ENCODE measurements around the gene FBLN5.
A peak's percentile ranks its signal among the peaks of the same experiment; 100 is the strongest.

The FBLN5 gene

DNA sequence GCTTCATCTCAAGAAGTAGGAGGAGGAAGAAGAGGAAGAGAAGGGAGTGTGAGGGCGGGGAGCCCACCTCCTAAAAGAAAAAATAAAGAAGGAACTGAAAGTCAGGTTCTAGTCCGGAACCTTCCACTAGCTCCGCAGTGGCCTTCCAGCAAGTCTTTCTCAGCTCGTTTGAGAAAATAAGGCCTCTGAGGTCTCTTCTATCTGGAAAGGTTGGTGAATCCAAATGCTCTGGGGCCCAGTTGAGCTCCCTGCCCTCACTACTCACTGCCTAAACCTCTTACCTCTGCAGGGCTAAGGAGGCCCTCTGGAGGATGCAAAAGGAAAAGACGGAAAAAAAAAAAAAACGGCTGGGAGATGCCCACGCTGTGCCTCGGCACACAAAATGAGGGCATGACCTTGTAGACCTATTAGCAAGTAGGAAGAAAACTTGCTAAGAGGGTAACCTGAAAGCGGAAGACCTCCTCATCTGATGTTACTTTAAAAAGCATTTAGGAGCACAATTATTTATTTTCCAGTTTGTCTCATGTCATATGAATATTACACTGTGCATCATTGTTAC, 35.9 kb downstream of the FBLN5 start:
- TF ChIP-seq, protein P1, sequence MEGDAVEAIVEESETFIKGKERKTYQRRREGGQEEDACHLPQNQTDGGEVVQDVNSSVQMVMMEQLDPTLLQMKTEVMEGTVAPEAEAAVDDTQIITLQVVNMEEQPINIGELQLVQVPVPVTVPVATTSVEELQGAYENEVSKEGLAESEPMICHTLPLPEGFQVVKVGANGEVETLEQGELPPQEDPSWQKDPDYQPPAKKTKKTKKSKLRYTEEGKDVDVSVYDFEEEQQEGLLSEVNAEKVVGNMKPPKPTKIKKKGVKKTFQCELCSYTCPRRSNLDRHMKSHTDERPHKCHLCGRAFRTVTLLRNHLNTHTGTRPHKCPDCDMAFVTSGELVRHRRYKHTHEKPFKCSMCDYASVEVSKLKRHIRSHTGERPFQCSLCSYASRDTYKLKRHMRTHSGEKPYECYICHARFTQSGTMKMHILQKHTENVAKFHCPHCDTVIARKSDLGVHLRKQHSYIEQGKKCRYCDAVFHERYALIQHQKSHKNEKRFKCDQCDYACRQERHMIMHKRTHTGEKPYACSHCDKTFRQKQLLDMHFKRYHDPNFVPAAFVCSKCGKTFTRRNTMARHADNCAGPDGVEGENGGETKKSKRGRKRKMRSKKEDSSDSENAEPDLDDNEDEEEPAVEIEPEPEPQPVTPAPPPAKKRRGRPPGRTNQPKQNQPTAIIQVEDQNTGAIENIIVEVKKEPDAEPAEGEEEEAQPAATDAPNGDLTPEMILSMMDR (IDR thresholded peaks at IDR 0.05; ENCODE audit: borderline replicate concordance, insufficient read depth, low read depth, low read length) = peak; percentile 38; the same call in 1 of the 2 replicates
- no peak overlapping the region for H3K4me3 ChIP-seq (ENCODE audit: low read depth, low read length)

GRCh38 chr14:91910196-91910595, 37.3 kb downstream of the FBLN5 start:
- H3K4me3 ChIP-seq (ENCODE audit: low read depth, low read length) = no peak overlapping the region
- TF ChIP-seq, protein P1 (IDR thresholded peaks at IDR 0.05; ENCODE audit: borderline replicate concordance, insufficient read depth, low read depth, low read length) = no peak

- TF ChIP-seq, protein P1 (IDR thresholded peaks at IDR 0.05; ENCODE audit: borderline replicate concordance, insufficient read depth, low read depth, low read length) = no peak
- H3K4me3 ChIP-seq (ENCODE audit: low read depth, low read length) = no peak overlapping the region
Observed at GRCh38 chr14:91906374-91906773, 41.1 kb downstream of the FBLN5 start.

DNA sequence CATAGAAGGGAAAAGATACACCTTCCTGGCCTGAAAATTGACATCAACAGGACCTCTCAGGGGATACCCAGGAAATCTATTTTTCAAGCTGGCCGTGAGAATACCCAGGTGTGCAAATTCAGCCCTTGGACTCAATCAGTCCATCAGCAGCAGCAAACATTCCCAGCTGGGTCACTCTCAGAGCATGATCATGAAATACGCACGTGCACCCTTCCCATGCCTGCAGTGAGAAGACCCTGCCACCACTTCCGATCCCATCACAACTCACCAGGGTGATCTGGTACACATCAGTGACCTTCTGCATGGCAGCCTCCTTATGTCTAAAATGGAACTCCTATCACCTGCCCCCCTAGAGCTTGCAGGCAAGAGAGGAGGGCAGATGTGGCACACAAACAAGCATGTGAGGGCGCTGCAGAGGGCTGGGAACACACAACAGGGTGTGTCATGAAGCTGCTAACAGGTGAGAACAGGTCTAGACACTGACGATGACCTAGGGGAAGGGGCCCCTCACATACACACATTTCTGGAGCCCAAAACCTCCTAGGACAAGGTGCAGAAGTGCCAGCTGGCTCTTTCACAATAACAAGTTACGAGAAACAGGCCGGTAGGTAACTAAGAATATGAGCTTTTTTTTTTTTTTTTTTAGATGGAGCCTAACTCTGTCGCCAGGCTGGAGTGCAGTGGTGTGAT, 42.4 kb downstream of the FBLN5 start:
- H3K4me3 ChIP-seq (ENCODE audit: low read depth, low read length) = no peak overlapping the region
- TF ChIP-seq, protein P1 (IDR thresholded peaks at IDR 0.05; ENCODE audit: borderline replicate concordance, insufficient read depth, low read depth, low read length) = no peak

GRCh38 chr14:91904483-91904882, 43.0 kb downstream of the FBLN5 start:
- TF ChIP-seq, protein P1 (IDR thresholded peaks at IDR 0.05; ENCODE audit: borderline replicate concordance, insufficient read depth, low read depth, low read length) = no peak
- H3K4me3 ChIP-seq (ENCODE audit: low read depth, low read length) = no peak overlapping the region

DNA sequence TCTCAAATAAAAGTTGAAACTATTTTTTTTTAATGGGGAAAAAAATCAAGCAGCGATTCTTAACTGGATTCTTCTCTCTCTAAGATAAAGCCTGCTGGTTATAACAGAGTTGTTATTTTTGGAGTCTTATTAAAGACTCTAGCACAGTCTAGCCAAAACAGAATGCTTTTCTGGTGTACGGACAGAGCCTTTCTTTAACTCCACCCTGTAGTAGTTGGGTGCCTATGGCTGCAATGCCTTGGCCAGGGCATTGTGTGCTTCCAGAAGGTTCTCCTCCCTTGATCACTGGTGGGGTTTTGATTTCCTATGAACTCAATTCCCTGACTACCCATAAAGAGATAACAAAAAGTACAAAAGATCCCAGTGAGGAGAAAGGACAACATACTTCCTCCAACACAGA, 44.4 kb downstream of the FBLN5 start:
- TF ChIP-seq, protein P1 (IDR thresholded peaks at IDR 0.05; ENCODE audit: borderline replicate concordance, insufficient read depth, low read depth, low read length) = no peak
- no peak overlapping the region for H3K4me3 ChIP-seq (ENCODE audit: low read depth, low read length)

GRCh38 chr14:91902336-91902735, 45.2 kb downstream of the FBLN5 start:
- TF ChIP-seq, protein P1 (IDR thresholded peaks at IDR 0.05; ENCODE audit: borderline replicate concordance, insufficient read depth, low read depth, low read length) = no peak

More at GRCh38 chr14:91902336-91902735, 45.2 kb downstream of the FBLN5 start:
- H3K4me3 ChIP-seq (ENCODE audit: low read depth, low read length) = no peak overlapping the region
